ENCODE data around the gene RALGDS.

DNA sequence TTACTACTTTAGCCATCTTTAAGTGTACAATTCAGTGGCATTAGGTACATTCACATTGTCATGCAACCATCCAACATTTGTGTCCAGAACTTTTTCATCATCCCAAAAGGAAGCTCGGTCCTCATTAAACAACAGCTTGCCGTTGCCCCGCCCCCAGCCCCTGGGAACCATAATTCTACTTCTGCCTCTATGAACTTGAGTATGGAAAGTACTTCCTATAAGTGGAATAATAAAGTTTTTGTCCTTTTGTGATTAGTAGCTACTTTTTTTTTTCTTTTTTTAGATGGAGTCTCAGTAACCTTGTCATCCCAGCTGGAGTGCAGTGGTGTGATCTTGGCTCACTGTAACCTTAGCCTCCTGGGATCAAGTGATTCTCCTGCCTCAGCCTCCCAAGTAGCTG is 37.7 kb upstream of the RALGDS start:
- TF ChIP-seq, protein P1, sequence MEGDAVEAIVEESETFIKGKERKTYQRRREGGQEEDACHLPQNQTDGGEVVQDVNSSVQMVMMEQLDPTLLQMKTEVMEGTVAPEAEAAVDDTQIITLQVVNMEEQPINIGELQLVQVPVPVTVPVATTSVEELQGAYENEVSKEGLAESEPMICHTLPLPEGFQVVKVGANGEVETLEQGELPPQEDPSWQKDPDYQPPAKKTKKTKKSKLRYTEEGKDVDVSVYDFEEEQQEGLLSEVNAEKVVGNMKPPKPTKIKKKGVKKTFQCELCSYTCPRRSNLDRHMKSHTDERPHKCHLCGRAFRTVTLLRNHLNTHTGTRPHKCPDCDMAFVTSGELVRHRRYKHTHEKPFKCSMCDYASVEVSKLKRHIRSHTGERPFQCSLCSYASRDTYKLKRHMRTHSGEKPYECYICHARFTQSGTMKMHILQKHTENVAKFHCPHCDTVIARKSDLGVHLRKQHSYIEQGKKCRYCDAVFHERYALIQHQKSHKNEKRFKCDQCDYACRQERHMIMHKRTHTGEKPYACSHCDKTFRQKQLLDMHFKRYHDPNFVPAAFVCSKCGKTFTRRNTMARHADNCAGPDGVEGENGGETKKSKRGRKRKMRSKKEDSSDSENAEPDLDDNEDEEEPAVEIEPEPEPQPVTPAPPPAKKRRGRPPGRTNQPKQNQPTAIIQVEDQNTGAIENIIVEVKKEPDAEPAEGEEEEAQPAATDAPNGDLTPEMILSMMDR (conservative IDR thresholded peaks at IDR 0.05; ENCODE audit: low read depth in 2 of 2), result no peak
- no peak for TF ChIP-seq EZH2 (IDR thresholded peaks at IDR 0.05; ENCODE audit: low read depth, unreplicated experiment)
- TF ChIP-seq STAT1 (IDR thresholded peaks at IDR 0.05; ENCODE audit: unreplicated experiment), result no peak
- TF ChIP-seq POLR2AphosphoS5 (IDR thresholded peaks at IDR 0.05; ENCODE audit: low read depth), result no peak
